Urinary bladder (tissue), 4 donors: ENCODE data around the gene PSAP. TPM values are rescaled to one million over a fixed set of nuclear protein-coding genes. Genes with fewer than 3 reads are reported as not detected.
"Not testable (repeated sequence)": the region's sequence is repeated elsewhere in the genome, so short reads cannot be mapped to it uniquely, and the experiment has no call there.

Experiments used
- DNase-seq: peaks from one replicate; pipeline ENCODE4 v3.0.0-alpha.2; 2015; ENCODE audit errors: extremely low spot score
- H3K27ac ChIP-seq: one replicate; pipeline ENCODE4 v1.5.1; 2013; ENCODE audit warnings: low read depth, mild to moderate bottlenecking, moderate library complexity
- H3K36me3 ChIP-seq: one replicate; pipeline ENCODE4 v1.6.1; 2013; ENCODE audit warnings: mild to moderate bottlenecking, moderate library complexity; ENCODE audit not compliant: insufficient read depth
- H3K4me1 ChIP-seq: one replicate; pipeline ENCODE4 v1.6.1; 2013; ENCODE audit warnings: mild to moderate bottlenecking, moderate library complexity; ENCODE audit not compliant: insufficient read depth
- H3K4me3 ChIP-seq: one replicate; pipeline ENCODE4 v1.5.1; 2013; ENCODE audit warnings: low read depth, low read length
- WGBS: extraction: QIAGEN DNeasy Blood & Tissue Kit; methylation state at CpG from one replicate; pipeline ENCODE4 v1.1.7; 2013; 5-methylcytosine and 5-hydroxymethylcytosine counted together
- polyA plus RNA-seq: library from polyadenylated mRNA; stranded (reverse); fragments of 200-250 nt; gene quantifications from one replicate; pipeline ENCODE4 v1.2.3, GENCODE V29; 2013
- total RNA-seq: library from RNA; depleted of rRNA; stranded (reverse); fragments of >200 nt; gene quantifications from one replicate; pipeline ENCODE4 v1.2.3, GENCODE V29; 2014
- donor health status: healthy with polysubstance abuse.
- donor health status: healthy.

Gene PSAP
- total and polyA plus RNA-seq, 2 donors: 424 to 964 TPM

GRCh38 chr10:71860243-71861029 is 9.4 kb upstream of the PSAP start:
- Histone ChIP-seq H3K27ac (peak overlapping the region; percentile 62), H3K36me3 (no peaks in the 10 kb centered on the region), H3K4me3 (no peak overlapping the region), H3K4me1 (no peaks in the 10 kb centered on the region)
- peak; percentile 58 for DNase-seq
- WGBS: 20% methylated on average over 11 of the region's 11 CpGs

GRCh38 chr10:71857934-71858890 is 7.2 kb upstream of the PSAP start:
- H3K4me3 ChIP-seq: no peak overlapping the region
- H3K4me1 ChIP-seq: no peaks in the 10 kb centered on the region
- H3K36me3 ChIP-seq: no peaks in the 10 kb centered on the region
- DNase-seq: no peak
- 81% methylated on average over 12 of the region's 12 CpGs for WGBS
- H3K27ac ChIP-seq: no peak overlapping the region

- Histone ChIP-seq H3K36me3 (no peaks in the 10 kb centered on the region), H3K4me3 (no peak overlapping the region), H3K27ac (no peak overlapping the region), H3K4me1 (no peaks in the 10 kb centered on the region)
- DNase-seq: no peak
- 88% methylated on average over 4 of the region's 4 CpGs for WGBS
Measured at GRCh38 chr10:71856619-71857018, 5.6 kb upstream of the PSAP start.

- no peak for DNase-seq
- no peak overlapping the region for H3K27ac ChIP-seq
- H3K4me1 ChIP-seq: no peaks in the 10 kb centered on the region
- WGBS: 48% methylated on average over 5 of the region's 5 CpGs
- H3K36me3 ChIP-seq: no peaks in the 10 kb centered on the region
- H3K4me3 ChIP-seq: no peak overlapping the region
Measured at GRCh38 chr10:71854031-71854430, 3.0 kb upstream of the PSAP start.

- no peaks in the 10 kb centered on the region for H3K36me3 ChIP-seq
- H3K27ac ChIP-seq: no peak overlapping the region
- DNase-seq: no peak
- WGBS: 84% methylated on average over 11 of the region's 11 CpGs
- no peaks in the 10 kb centered on the region for H3K4me1 ChIP-seq
- no peak overlapping the region for H3K4me3 ChIP-seq
Measured at GRCh38 chr10:71852355-71852937, 1.4 kb upstream of the PSAP start.

GRCh38 chr10:71851465-71852095 is 529 bp upstream of the PSAP start:
- H3K4me1 ChIP-seq, H3K4me3 ChIP-seq, DNase-seq, H3K27ac ChIP-seq, H3K36me3 ChIP-seq: not testable (repeated sequence)
- WGBS: 43% methylated on average over 20 of the region's 20 CpGs

- no peak for DNase-seq
- Histone ChIP-seq H3K36me3 (no peaks in the 10 kb centered on the region), H3K27ac (no peak overlapping the region), H3K4me1 (no peaks in the 10 kb centered on the region), H3K4me3 (peak overlapping the region; percentile 87)
- WGBS: 5% methylated on average over 13 of the region's 13 CpGs
Measured at GRCh38 chr10:71850021-71850742, 869 bp downstream of the PSAP start.

- Histone ChIP-seq H3K4me1 (no peaks in the 10 kb centered on the region), H3K4me3 (peak overlapping the region; percentile 87), H3K27ac (no peak overlapping the region), H3K36me3 (no peaks in the 10 kb centered on the region)
- no peak for DNase-seq
- 94% methylated on average over 17 of the region's 17 CpGs for WGBS
Measured at GRCh38 chr10:71849461-71849908, 1.6 kb downstream of the PSAP start.

GRCh38 chr10:71848325-71849275 is 2.5 kb downstream of the PSAP start:
- 86% methylated on average over 11 of the region's 11 CpGs for WGBS
- Histone ChIP-seq H3K27ac (no peak overlapping the region), H3K4me1 (no peaks in the 10 kb centered on the region), H3K4me3 (no peak overlapping the region), H3K36me3 (no peaks in the 10 kb centered on the region)
- no peak for DNase-seq

- Histone ChIP-seq H3K4me3 (no peak overlapping the region), H3K4me1 (no peaks in the 10 kb centered on the region), H3K36me3 (no peaks in the 10 kb centered on the region), H3K27ac (no peak overlapping the region)
- WGBS: 91% methylated on average over 8 of the region's 8 CpGs
- no peak for DNase-seq
Measured at GRCh38 chr10:71847418-71847817, 3.6 kb downstream of the PSAP start.

- 96% methylated on average over 3 of the region's 3 CpGs for WGBS
- no peaks in the 10 kb centered on the region for H3K36me3 ChIP-seq
- no peak for DNase-seq
- H3K4me3 ChIP-seq: no peak overlapping the region
- H3K4me1 ChIP-seq: no peaks in the 10 kb centered on the region
- no peak overlapping the region for H3K27ac ChIP-seq
Measured at GRCh38 chr10:71846816-71847215, 4.2 kb downstream of the PSAP start.
